Vagina (tissue), 2 donors: ENCODE data around the gene CDKL5.

Experiments used
- POLR2A ChIP-seq, 2 donors: fragments of 450-650 bp; IDR thresholded peaks; one replicate each; pipeline ENCODE4 v1.6.1; 2017; ENCODE audit warnings: antibody characterized with exemption in 2 of 2, mild to moderate bottlenecking in 2 of 2, moderate library complexity in 2 of 2
- TF ChIP-seq, protein P1 (sequence below), 3 experiments: fragments of 450-650 bp in 2 of 3; fragments of 200-600 bp in 1 of 3; sonication (generic) in 1 of 3; IDR thresholded peaks; one replicate each; pipeline ENCODE4 v1.5.1; 2017 to 2019; ENCODE audit warnings: antibody characterized with exemption in 3 of 3, mild to moderate bottlenecking in 2 of 3, moderate library complexity in 2 of 3

DNA sequence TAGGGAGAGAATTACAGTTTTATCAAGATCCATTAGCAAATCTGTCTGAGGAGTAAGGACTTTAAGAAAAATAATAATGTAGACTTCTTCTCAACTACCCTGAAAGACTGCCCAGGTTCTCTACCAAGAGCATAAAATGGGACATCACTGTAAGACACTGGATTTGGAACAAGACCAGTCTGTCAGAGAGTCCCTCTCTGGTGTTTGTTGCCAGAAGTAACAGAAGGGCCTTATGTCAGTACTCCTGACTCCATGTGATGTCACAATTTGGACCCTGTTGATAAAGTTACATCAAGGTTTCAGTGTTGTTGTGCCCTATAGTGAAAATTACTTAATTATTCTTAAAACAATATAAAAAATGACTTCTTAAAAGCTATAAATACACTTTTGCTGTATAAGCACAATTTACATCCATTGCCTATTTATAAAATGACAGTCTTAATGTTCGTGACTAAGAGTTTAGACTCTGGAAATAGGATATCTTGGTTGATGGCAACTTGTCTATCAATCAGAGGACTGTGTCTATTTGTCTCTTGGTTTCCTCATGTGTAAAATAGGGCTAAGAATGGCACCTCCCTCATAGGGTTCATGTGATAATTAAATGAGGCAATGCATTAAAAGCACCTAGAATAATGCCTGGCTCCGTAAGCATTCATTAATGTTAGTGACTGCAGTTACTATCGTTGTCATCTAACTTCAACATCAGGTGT is 188.7 kb downstream of the CDKL5 start:
- TF ChIP-seq, protein P1, sequence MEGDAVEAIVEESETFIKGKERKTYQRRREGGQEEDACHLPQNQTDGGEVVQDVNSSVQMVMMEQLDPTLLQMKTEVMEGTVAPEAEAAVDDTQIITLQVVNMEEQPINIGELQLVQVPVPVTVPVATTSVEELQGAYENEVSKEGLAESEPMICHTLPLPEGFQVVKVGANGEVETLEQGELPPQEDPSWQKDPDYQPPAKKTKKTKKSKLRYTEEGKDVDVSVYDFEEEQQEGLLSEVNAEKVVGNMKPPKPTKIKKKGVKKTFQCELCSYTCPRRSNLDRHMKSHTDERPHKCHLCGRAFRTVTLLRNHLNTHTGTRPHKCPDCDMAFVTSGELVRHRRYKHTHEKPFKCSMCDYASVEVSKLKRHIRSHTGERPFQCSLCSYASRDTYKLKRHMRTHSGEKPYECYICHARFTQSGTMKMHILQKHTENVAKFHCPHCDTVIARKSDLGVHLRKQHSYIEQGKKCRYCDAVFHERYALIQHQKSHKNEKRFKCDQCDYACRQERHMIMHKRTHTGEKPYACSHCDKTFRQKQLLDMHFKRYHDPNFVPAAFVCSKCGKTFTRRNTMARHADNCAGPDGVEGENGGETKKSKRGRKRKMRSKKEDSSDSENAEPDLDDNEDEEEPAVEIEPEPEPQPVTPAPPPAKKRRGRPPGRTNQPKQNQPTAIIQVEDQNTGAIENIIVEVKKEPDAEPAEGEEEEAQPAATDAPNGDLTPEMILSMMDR (IDR thresholded peaks at IDR 0.05), result no peak
- no peak for TF ChIP-seq POLR2A (IDR thresholded peaks at IDR 0.05)
